ENCODE results near the gene FOXC1. TPM values are rescaled to one million over a fixed set of nuclear protein-coding genes. Genes with fewer than 3 reads are reported as not detected.

Gene FOXC1
- total RNA-seq, 1 experiment from 2014 or later, result 88.4 TPM

DNA sequence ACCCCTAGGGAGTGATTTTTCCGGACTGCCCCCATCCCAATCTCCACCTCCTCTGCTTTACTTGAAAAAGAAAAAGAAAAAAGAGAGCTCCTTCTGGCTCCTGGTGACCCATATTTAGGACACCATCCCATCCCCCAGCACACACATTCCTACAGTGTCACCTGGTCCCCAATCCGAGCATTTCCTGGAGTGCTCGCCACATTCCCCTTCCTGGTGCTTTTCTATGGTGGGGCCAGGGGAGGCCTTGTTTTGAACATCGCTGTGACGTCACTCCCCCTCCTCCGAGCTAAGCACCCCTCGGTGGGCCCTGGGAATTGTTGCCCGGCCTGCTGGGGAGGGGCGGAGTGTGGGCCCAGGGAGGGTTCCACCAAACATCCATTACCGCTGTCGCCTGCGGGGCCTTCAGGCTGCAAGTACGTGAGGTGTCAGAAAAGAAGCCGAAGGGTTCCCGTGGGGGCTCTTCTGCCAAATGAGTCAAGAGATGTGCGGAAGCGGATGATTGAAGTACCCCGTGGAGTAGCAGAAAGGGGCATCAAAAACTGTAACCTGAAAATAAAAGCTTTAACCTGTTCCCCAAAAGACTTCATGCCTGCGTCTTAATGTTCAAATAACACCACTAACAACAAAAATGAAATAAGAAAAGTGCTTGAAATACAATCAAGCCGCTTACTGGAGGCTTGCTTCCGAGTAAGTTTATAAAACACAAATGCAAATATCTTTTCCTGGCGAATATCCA, 2.8 kb upstream of the FOXC1 start:
- DNase-seq (ENCODE audit: low read depth), result no peak
- in situ Hi-C loops (cut with HindIII; ENCODE audit: low pct_unique_long_range_greater_than_20kb, low sequenced_read_pairs), result loop anchor here (10.0 kb wide), 1 partner anchor 1028 kb away; no protein-coding TSS in a partner anchor

DNA sequence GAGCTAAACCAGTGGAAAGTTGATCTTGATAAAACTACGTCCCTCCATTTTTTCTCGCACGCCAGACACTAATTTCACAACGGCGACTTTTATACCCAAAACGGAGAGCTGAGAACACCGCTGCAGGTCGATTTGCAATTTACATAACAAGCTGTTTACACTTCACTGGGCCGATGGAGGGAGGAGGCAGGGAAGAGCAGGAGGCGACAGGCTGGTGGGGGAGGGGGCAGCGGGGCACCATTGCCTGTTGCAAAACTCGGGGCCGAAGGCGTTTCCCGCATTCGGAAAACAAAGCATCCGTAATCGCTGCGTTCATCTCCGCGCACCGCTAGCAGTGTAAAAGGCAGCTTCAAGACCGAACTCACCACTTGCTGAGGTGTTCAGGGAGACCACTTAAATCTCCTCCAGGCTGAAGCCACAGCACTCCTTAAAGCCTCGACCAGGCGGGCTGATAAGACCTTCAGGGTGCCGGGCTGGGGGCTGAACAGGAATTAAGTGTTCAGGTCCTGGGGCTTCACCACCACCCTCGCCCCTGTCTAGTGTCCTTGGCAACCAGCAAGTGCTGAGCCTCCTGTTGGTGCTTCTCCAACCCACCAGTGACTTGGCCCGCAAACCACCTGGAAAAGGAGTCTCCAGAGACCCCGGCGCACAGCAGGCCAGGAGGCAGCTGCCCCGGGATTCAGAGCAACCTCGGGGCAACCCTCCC, 2.0 kb upstream of the FOXC1 start:
- in situ Hi-C loops (cut with HindIII; ENCODE audit: low pct_unique_long_range_greater_than_20kb, low sequenced_read_pairs), result loop anchor here (10.0 kb wide), 1 partner anchor 1027 kb away; no protein-coding TSS in a partner anchor
- no peak for DNase-seq (ENCODE audit: low read depth)

DNA sequence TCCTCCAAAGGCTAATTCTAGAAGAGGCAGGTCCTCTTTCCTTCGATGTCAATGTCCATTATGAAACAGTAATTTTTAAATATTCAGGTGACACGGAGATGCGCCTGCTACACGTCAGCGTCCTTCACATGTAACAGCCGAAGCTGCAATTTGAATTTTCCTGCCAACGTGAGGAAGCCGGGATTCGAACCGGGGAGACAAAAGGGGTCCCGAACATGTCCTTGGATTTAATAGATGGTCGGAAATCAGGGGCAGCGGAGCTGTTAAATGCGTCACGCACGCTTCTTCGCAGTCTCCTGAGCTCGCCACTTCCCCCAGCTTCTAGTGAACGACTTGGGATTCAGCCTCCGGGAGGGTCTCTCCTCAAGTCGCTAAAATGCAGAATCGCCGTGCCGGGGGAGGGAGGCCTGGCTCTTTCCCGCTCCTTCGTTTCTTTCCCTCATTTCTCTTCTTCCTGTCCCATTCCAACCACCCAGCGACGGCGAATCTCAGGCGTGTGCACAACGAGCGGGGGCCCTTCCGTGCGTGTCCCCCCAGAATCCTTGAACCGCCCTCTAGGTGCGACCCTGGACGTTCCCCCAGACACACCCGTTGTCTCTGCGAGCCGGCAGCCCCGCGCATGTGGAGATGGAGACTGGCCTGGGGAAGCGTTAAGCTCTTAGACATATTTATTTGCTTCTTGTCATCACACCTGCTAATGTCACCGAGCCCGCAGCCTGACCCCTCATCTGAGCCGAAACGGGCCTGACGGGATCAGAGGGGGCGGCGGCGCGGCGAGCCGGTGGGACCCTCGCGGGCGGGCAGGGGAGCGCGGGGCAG, 1.3 kb upstream of the FOXC1 start:
- no peak for DNase-seq (ENCODE audit: low read depth)
- in situ Hi-C loops (cut with HindIII; ENCODE audit: low pct_unique_long_range_greater_than_20kb, low sequenced_read_pairs), result loop anchor here (10.0 kb wide), 1 partner anchor 1026 kb away; no protein-coding TSS in a partner anchor

DNA sequence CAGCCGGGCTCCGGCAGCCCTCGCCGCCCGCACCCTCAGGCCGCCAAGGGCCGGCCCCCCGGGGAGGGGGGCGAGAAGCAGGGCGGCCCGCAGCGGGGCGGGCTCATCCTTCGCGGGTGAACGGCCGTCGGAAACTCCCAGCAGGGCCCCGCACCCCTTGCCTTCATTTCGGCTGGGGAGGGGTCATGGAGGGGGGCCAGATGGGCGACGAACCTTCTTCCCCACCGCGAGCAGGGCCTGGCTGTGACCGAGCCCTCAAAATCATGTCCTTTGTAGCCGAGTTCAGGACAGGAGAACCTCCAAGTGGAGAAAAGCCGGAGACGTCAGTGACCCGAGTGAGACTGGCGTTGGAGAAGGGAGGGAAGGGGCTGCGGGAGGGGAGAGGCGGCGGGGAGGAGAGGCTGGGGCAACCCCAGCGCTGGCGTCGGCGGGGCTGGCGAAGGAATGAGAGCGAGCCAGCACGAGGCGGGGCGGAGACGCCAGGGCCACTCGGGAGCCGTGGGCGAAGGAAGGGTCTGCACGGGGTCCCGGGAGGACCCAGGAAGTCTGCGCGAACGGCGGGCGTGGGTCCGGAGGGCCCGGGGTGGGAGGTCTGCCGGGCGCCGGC, 571 bp upstream of the FOXC1 start:
- in situ Hi-C loops (cut with HindIII; ENCODE audit: low pct_unique_long_range_greater_than_20kb, low sequenced_read_pairs), result loop anchor here (10.0 kb wide), 1 partner anchor 1026 kb away; no protein-coding TSS in a partner anchor
- DNase-seq (ENCODE audit: low read depth), result peak; percentile 79

DNA sequence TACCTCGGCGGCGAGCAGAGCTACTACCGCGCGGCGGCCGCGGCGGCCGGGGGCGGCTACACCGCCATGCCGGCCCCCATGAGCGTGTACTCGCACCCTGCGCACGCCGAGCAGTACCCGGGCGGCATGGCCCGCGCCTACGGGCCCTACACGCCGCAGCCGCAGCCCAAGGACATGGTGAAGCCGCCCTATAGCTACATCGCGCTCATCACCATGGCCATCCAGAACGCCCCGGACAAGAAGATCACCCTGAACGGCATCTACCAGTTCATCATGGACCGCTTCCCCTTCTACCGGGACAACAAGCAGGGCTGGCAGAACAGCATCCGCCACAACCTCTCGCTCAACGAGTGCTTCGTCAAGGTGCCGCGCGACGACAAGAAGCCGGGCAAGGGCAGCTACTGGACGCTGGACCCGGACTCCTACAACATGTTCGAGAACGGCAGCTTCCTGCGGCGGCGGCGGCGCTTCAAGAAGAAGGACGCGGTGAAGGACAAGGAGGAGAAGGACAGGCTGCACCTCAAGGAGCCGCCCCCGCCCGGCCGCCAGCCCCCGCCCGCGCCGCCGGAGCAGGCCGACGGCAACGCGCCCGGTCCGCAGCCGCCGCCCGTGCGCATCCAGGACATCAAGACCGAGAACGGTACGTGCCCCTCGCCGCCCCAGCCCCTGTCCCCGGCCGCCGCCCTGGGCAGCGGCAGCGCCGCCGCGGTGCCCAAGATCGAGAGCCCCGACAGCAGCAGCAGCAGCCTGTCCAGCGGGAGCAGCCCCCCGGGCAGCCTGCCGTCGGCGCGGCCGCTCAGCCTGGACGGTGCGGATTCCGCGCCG, 994 bp downstream of the FOXC1 start:
- DNase-seq (ENCODE audit: low read depth), result peak; percentile 69
- in situ Hi-C loops (cut with HindIII; ENCODE audit: low pct_unique_long_range_greater_than_20kb, low sequenced_read_pairs), result no loop called here

DNA sequence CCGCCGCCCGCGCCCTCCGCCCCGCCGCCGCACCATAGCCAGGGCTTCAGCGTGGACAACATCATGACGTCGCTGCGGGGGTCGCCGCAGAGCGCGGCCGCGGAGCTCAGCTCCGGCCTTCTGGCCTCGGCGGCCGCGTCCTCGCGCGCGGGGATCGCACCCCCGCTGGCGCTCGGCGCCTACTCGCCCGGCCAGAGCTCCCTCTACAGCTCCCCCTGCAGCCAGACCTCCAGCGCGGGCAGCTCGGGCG, 1.5 kb downstream of the FOXC1 start:
- DNase-seq (ENCODE audit: low read depth), result no peak
- in situ Hi-C loops (cut with HindIII; ENCODE audit: low pct_unique_long_range_greater_than_20kb, low sequenced_read_pairs), result no loop called here

DNA sequence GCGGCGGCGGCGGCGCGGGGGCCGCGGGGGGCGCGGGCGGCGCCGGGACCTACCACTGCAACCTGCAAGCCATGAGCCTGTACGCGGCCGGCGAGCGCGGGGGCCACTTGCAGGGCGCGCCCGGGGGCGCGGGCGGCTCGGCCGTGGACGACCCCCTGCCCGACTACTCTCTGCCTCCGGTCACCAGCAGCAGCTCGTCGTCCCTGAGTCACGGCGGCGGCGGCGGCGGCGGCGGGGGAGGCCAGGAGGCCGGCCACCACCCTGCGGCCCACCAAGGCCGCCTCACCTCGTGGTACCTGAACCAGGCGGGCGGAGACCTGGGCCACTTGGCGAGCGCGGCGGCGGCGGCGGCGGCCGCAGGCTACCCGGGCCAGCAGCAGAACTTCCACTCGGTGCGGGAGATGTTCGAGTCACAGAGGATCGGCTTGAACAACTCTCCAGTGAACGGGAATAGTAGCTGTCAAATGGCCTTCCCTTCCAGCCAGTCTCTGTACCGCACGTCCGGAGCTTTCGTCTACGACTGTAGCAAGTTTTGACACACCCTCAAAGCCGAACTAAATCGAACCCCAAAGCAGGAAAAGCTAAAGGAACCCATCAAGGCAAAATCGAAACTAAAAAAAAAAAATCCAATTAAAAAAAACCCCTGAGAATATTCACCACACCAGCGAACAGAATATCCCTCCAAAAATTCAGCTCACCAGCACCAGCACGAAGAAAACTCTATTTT, 2.0 kb downstream of the FOXC1 start:
- DNase-seq (ENCODE audit: low read depth), result no peak
- in situ Hi-C loops (cut with HindIII; ENCODE audit: low pct_unique_long_range_greater_than_20kb, low sequenced_read_pairs), result no loop called here

DNA sequence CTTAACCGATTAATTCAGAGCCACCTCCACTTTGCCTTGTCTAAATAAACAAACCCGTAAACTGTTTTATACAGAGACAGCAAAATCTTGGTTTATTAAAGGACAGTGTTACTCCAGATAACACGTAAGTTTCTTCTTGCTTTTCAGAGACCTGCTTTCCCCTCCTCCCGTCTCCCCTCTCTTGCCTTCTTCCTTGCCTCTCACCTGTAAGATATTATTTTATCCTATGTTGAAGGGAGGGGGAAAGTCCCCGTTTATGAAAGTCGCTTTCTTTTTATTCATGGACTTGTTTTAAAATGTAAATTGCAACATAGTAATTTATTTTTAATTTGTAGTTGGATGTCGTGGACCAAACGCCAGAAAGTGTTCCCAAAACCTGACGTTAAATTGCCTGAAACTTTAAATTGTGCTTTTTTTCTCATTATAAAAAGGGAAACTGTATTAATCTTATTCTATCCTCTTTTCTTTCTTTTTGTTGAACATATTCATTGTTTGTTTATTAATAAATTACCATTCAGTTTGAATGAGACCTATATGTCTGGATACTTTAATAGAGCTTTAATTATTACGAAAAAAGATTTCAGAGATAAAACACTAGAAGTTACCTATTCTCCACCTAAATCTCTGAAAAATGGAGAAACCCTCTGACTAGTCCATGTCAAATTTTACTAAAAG, 2.7 kb downstream of the FOXC1 start:
- no peak for DNase-seq (ENCODE audit: low read depth)
- in situ Hi-C loops (cut with HindIII; ENCODE audit: low pct_unique_long_range_greater_than_20kb, low sequenced_read_pairs), result no loop called here

DNA sequence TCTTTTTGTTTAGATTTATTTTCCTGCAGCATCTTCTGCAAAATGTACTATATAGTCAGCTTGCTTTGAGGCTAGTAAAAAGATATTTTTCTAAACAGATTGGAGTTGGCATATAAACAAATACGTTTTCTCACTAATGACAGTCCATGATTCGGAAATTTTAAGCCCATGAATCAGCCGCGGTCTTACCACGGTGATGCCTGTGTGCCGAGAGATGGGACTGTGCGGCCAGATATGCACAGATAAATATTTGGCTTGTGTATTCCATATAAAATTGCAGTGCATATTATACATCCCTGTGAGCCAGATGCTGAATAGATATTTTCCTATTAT, 3.2 kb downstream of the FOXC1 start:
- no peak for DNase-seq (ENCODE audit: low read depth)
- in situ Hi-C loops (cut with HindIII; ENCODE audit: low pct_unique_long_range_greater_than_20kb, low sequenced_read_pairs), result no loop called here

DNA sequence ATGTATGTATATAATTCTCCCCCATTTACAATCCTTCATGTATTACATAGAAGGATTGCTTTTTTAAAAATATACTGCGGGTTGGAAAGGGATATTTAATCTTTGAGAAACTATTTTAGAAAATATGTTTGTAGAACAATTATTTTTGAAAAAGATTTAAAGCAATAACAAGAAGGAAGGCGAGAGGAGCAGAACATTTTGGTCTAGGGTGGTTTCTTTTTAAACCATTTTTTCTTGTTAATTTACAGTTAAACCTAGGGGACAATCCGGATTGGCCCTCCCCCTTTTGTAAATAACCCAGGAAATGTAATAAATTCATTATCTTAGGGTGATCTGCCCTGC, 3.6 kb downstream of the FOXC1 start:
- in situ Hi-C loops (cut with HindIII; ENCODE audit: low pct_unique_long_range_greater_than_20kb, low sequenced_read_pairs), result no loop called here

DNA sequence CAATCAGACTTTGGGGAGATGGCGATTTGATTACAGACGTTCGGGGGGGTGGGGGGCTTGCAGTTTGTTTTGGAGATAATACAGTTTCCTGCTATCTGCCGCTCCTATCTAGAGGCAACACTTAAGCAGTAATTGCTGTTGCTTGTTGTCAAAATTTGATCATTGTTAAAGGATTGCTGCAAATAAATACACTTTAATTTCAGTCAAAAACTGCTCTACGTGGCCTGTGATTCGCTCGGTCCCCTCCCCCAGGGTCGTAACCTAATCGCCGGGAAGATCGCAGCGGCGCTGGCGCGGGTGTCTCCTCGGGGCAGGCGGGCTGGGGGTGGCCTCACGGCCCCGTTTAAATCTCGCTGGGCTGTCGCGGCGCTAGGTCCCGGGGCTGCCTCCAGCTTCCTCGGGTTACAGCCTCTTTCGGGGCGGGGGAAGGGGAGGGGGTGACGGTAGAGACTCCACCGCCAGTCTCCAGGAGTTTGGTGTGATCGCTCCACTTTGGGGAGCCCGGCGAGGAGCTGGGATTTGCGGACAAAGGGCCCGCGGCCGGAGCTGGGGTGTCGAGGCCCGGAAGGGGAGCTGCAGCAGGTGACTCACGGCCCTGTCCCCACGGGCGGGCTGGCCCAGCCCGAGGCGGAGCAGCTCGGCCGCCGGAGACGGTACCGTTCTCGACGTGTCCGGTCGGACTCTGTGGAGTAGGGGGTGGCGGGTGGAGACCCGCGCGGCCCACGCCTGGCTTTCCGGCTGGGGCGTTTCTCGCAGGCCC, 4.2 kb downstream of the FOXC1 start:
- DNase-seq (ENCODE audit: low read depth), result peak; percentile 58
- in situ Hi-C loops (cut with HindIII; ENCODE audit: low pct_unique_long_range_greater_than_20kb, low sequenced_read_pairs), result no loop called here

More for the DNA sequence above, 3.6 kb downstream of the FOXC1 start:
- no peak for DNase-seq (ENCODE audit: low read depth)

DNA sequence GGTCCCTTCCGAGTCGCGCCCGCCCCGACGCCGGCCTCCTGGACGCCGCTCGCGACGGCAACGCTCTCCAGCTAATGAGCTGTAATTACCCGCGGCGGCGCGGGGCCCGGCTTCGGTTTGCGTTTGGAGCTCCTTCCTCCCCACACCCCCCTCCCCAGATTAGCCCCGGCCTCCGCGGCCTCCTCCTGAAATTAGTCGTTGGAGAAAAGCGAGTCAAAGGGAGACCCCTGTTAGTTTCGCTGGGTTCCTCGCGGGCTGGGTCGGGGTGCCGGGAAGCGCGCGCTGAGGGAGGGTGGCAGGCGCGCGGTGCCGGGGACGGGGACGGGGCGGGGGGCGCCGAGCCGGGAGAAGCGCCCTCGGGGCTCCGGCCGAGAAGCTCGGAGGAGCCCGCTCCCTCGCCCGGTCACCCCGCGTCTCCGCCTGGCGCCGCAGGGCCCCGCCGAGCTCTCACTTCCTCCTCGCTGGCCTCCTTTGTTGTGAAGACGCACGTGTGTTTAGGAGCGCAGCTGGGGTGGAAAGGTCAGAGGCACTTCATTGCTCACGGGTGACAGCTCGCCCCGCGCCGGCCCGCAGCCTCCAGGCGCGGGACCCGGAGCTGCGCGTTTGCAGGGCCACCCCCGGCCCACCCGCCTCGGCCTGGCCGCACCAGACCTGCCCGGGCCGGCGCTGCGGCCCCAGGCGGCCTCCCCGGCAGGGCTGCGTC, 4.9 kb downstream of the FOXC1 start:
- no peak for DNase-seq (ENCODE audit: low read depth)
- in situ Hi-C loops (cut with HindIII; ENCODE audit: low pct_unique_long_range_greater_than_20kb, low sequenced_read_pairs), result loop anchor here (5.0 kb wide), 1 partner anchor 488 kb away; no protein-coding TSS in a partner anchor

DNA sequence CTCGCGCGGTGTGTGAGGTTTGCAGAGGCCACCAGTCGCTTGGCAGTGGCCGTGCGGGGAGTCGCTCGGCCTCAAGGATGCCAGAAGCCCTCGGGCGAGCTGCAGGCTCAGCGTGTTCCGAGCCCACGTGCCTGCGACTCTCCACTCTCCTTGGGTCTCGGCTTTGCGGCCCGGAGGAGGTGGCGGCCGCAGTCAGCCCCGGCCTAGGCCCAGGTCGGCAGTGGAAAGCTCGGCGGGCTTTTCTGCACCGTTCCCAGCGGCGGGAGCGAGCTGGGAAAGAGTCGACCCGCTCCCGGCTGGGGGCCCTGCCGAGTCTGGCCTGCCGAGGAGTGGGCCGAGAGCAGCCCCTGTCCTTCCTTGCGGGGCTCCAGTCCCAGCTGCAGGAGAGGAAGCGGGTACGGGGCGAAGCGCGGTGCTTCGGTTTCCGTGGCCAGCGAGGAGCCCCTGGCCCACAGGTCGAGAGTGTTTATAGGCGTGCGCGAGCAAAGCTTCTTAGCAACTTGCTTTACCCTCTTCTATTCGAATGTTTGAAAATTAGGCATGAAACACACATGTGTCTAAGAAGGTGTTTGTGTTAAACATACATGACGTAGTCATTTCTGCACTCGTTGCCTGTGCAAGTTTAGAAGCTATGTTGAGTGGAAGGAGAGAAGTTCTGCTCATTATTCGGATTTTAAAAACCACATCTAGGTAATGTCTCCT, 5.6 kb downstream of the FOXC1 start:
- DNase-seq (ENCODE audit: low read depth), result no peak
- in situ Hi-C loops (cut with HindIII; ENCODE audit: low pct_unique_long_range_greater_than_20kb, low sequenced_read_pairs), result loop anchor here (5.0 kb wide), 1 partner anchor 487 kb away; no protein-coding TSS in a partner anchor

DNA sequence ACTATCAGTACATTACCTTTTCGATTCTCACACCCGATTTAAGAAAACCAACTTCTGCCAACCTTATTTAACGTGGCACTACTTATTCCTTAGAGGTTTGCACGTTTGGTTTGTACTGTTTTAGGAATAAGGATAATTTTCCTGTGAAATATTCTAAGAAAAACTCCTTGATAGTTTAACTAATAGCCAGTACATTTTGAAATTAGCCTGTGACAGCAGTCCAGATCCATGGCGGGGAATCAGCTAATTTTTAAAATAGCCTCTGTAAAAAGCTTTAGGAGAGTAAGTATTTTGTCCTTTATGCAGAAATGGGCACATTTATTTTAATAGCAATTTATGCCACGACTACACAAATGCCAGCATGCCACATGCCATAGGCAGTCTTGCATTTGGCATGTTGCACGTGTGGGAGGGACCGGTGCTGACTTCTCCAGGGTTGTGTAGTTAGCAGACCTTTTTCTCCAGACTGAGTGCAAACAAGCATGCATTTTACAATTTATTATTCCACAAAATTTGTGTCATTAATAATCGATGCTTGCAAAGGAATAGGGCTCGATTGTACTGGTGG, 6.2 kb downstream of the FOXC1 start:
- in situ Hi-C loops (cut with HindIII; ENCODE audit: low pct_unique_long_range_greater_than_20kb, low sequenced_read_pairs), result loop anchor here (5.0 kb wide), 1 partner anchor 486 kb away; no protein-coding TSS in a partner anchor

More for the DNA sequence above, 6.2 kb downstream of the FOXC1 start:
- DNase-seq (ENCODE audit: low read depth), result no peak

Data from Caki2 (cell line).